ENCODE data around the gene IQUB. TPM values are rescaled to one million over a fixed set of nuclear protein-coding genes. Genes with fewer than 3 reads are reported as not detected.

The IQUB gene
- total and polyA plus RNA-seq, 2 donors (not counting 3 experiments of a cell fraction or from before 2014, with no cell fraction given) = 0.01 TPM; not detected in 1

- H3K9me3 ChIP-seq (replicated peaks; ENCODE audit: control insufficient read depth, insufficient read depth, low read length) = no peaks in the 10 kb centered on the region
- no peak for TF ChIP-seq CTCF (IDR thresholded peaks at IDR 0.05; ENCODE audit: extremely low read depth in 1 of 2, insufficient read depth in 1 of 2, low read depth in 1 of 2, low read length in 2 of 2)
- no peak for TF ChIP-seq MYC (IDR thresholded peaks at IDR 0.05; ENCODE audit: low read depth, low read length)
- TF ChIP-seq FOS (IDR thresholded peaks at IDR 0.05; ENCODE audit: borderline replicate concordance, insufficient read depth, low read length) = no peak
- no peak for TF ChIP-seq JUN (IDR thresholded peaks at IDR 0.05; ENCODE audit: borderline replicate concordance, insufficient read depth, insufficient read length, low read depth)
- no peak for TF ChIP-seq EZH2 (IDR thresholded peaks at IDR 0.05; ENCODE audit: borderline replicate concordance, low read depth, low read length, severe bottlenecking)
- no peak for TF ChIP-seq POLR2AphosphoS5 (IDR thresholded peaks at IDR 0.05; ENCODE audit: insufficient read depth, low read depth, low read length)
- no peak for TF ChIP-seq GATA2 (IDR thresholded peaks at IDR 0.05; ENCODE audit: insufficient read depth, insufficient read length, low read depth, low read length)
- TF ChIP-seq MAX (IDR thresholded peaks at IDR 0.05; ENCODE audit: insufficient read depth, insufficient read length) = no peak
- no peak for TF ChIP-seq POLR2A (IDR thresholded peaks at IDR 0.05; ENCODE audit: low read depth, low read length)
- H3K27ac ChIP-seq (ENCODE audit: insufficient read depth, low read depth, low read length) = no peak overlapping the region
- ChIA-PET POLR2A (interaction anchor here (0.6 kb wide), 1 partner anchor 65 kb away, joined by 5 read pairs; no protein-coding TSS in a partner anchor), CTCF (interaction anchor here (0.9 to 1.2 kb wide), 2 partner anchors 13 to 59 kb away, joined by 3 read pairs; no protein-coding TSS in a partner anchor)
- H3K79me2 ChIP-seq (ENCODE audit: control insufficient read depth, insufficient read depth, low read length) = peaks cover 23% of the 10 kb centered on the region
- H3K4me3 ChIP-seq (replicated peaks in 1 of 3; ENCODE audit: insufficient read depth in 1 of 3, low read depth in 1 of 3, low read length in 3 of 3) = no peak overlapping the region
- no peak for DNase-seq (ENCODE audit: low read depth, low spot score)
- H3K9ac ChIP-seq (replicated peaks; ENCODE audit: extremely low read depth, insufficient read depth, low read length) = no peak overlapping the region
- FAIRE-seq = no peak
- BruUV-seq (replicated peaks) = no TSS peak
- dilution Hi-C loops (cut with MboI; ENCODE audit: extremely low pct_ligation_motif_present, low sequenced_read_pairs) (no loop called here), intact Hi-C loops (cut with micrococcal nuclease) (no loop called here)
- no peaks in the 10 kb centered on the region for H3K27me3 ChIP-seq (ENCODE audit: control insufficient read depth in 2 of 2, insufficient read depth in 2 of 2, low read length in 2 of 2)
- no peak overlapping the region for H3K4me2 ChIP-seq (ENCODE audit: insufficient read depth, low read length)
- peaks cover 6% of the 10 kb centered on the region for H3K4me1 ChIP-seq (ENCODE audit: control insufficient read depth, extremely low read depth, insufficient read depth, low read length)
- H3K36me3 ChIP-seq (ENCODE audit: control insufficient read depth in 2 of 2, extremely low read depth in 1 of 2, insufficient read depth in 2 of 2, low read length in 2 of 2) = peaks cover 2 to 3% of the 10 kb centered on the region in 2 experiments
- H2AFZ ChIP-seq (ENCODE audit: low read depth, low read length) = no peak overlapping the region
- no peaks in the 10 kb centered on the region for H3K9me1 ChIP-seq (replicated peaks; ENCODE audit: control insufficient read depth, extremely low read depth, insufficient read depth, low read length)
- H4K20me1 ChIP-seq (replicated peaks; ENCODE audit: control insufficient read depth, extremely low read depth, insufficient read depth, low read length) = no peaks in the 10 kb centered on the region
Observed at GRCh38 chr7:123553159-123553558, 18.8 kb upstream of the IQUB start.

Measured in endothelial cell of umbilical vein (primary cell).